ENCODE data around the gene CEP162.
"Not testable (repeated sequence)": the region's sequence is repeated elsewhere in the genome, so short reads cannot be mapped to it uniquely, and the experiment has no call there.

CEP162 gene

GRCh38 chr6:84227434-84228197 lies at the start of gene CEP162:
TSS of gene CEP162 (minus strand) at chr6:84227643. CDS start at chr6:84226393, 1,250 bp downstream.
- FAIRE-seq = peak; percentile 31

- FAIRE-seq = no peak
Measured at GRCh38 chr6:84274856-84275255, 47.4 kb upstream of the CEP162 start.

GRCh38 chr6:84273048-84273809 lies 45.8 kb upstream of the CEP162 start:
- FAIRE-seq = no peak

GRCh38 chr6:84272298-84272697 lies 44.9 kb upstream of the CEP162 start:
- FAIRE-seq = no peak

- FAIRE-seq = no peak
Measured at GRCh38 chr6:84271061-84271716, 43.7 kb upstream of the CEP162 start.

GRCh38 chr6:84269947-84270733 lies 42.7 kb upstream of the CEP162 start:
- no peak for FAIRE-seq

GRCh38 chr6:84268781-84269180 lies 41.3 kb upstream of the CEP162 start:
- no peak for FAIRE-seq

GRCh38 chr6:84263557-84263956 lies 36.1 kb upstream of the CEP162 start:
- no peak for FAIRE-seq

GRCh38 chr6:84260926-84261325 lies 33.5 kb upstream of the CEP162 start:
- no peak for FAIRE-seq

GRCh38 chr6:84260196-84260595 lies 32.8 kb upstream of the CEP162 start:
- FAIRE-seq = no peak

GRCh38 chr6:84258866-84259265 lies 31.4 kb upstream of the CEP162 start:
- no peak for FAIRE-seq

GRCh38 chr6:84258268-84258667 lies 30.8 kb upstream of the CEP162 start:
- no peak for FAIRE-seq

GRCh38 chr6:84255641-84256040 lies 28.2 kb upstream of the CEP162 start:
- FAIRE-seq = no peak

GRCh38 chr6:84253380-84253779 lies 25.9 kb upstream of the CEP162 start:
- FAIRE-seq = no peak

GRCh38 chr6:84251891-84252539 lies 24.6 kb upstream of the CEP162 start:
- no peak for FAIRE-seq

GRCh38 chr6:84249724-84250123 lies 22.3 kb upstream of the CEP162 start:
- FAIRE-seq = no peak

- FAIRE-seq = not testable (repeated sequence)
Measured at GRCh38 chr6:84244416-84245081, 17.1 kb upstream of the CEP162 start.

- no peak for FAIRE-seq
Measured at GRCh38 chr6:84243240-84243639, 15.8 kb upstream of the CEP162 start.

GRCh38 chr6:84242265-84242664 lies 14.8 kb upstream of the CEP162 start:
- FAIRE-seq = no peak

- FAIRE-seq = no peak
Measured at GRCh38 chr6:84228198-84228543, 728 bp upstream of the CEP162 start.

- FAIRE-seq = no peak
Measured at GRCh38 chr6:84227044-84227433, 404 bp downstream of the CEP162 start.

- no peak for FAIRE-seq
Measured at GRCh38 chr6:84224251-84224650, 3.2 kb downstream of the CEP162 start.
